Gastrocnemius medialis (tissue), 4 donors: ENCODE results near the gene CRAMP1. TPM values are rescaled to one million over a fixed set of nuclear protein-coding genes. Genes with fewer than 3 reads are reported as not detected.

ENCODE experiments used
- ATAC-seq, 2 donors: fragments of 150-250 bp; one replicate each; pipeline ENCODE4 v1.9.1; 2016
- DNase-seq, 2 donors: peaks; one replicate each; pipeline ENCODE4 v3.0.0-alpha.2; 2019
- H3K27ac ChIP-seq, 4 donors: fragments of 200-600 bp; sonication (generic); 1 replicate in 1 of 4; 2 replicates in 3 of 4; pipeline ENCODE4 v1.5.1; 2016 to 2018; ENCODE audit warnings: mild to moderate bottlenecking in 2 of 4, moderate library complexity in 1 of 4
- H3K27me3 ChIP-seq, 3 donors: fragments of 200-600 bp; sonication (generic) in 2 of 3; 1 replicate in 1 of 3; 2 replicates in 2 of 3; pipeline versions ENCODE4 v1.5.1 to v1.6.0; 2016 to 2019; ENCODE audit warnings: mild to moderate bottlenecking in 1 of 3, moderate library complexity in 1 of 3
- H3K36me3 ChIP-seq, 2 donors: fragments of 200-600 bp; sonication (generic) in 1 of 2; one replicate each; pipeline ENCODE4 v1.5.1; 2017 to 2018
- H3K4me1 ChIP-seq, 2 donors: fragments of 200-600 bp; sonication (generic) in 1 of 2; one replicate each; pipeline ENCODE4 v1.5.1; 2016 to 2017; ENCODE audit warnings: mild to moderate bottlenecking in 2 of 2
- H3K4me3 ChIP-seq, 4 donors: fragments of 200-600 bp; sonication (generic) in 3 of 4; 1 replicate in 1 of 4; 2 replicates in 3 of 4; pipeline ENCODE4 v1.5.1; 2016 to 2019; ENCODE audit warnings: mild to moderate bottlenecking in 2 of 4
- H3K9me3 ChIP-seq, 3 donors: fragments of 200-600 bp; sonication (generic) in 2 of 3; 1 replicate in 1 of 3; 2 replicates in 2 of 3; pipeline ENCODE4 v1.5.1; 2016 to 2019
- CTCF ChIP-seq, 5 experiments: fragments of 450-650 bp in 3 of 5; fragments of 200-600 bp in 2 of 5; sonication (generic) in 2 of 5; IDR thresholded peaks in 4 of 5; conservative IDR thresholded peaks in 1 of 5; 1 replicate in 4 of 5; 2 replicates in 1 of 5; pipeline ENCODE4 v1.5.1; 2016 to 2019; ENCODE audit warnings: antibody characterized with exemption in 5 of 5, mild to moderate bottlenecking in 3 of 5, moderate library complexity in 3 of 5
- POLR2A ChIP-seq, 2 donors: fragments of 450-650 bp; IDR thresholded peaks; one replicate each; pipeline ENCODE4 v1.6.1; 2017; ENCODE audit warnings: antibody characterized with exemption in 2 of 2, mild to moderate bottlenecking in 2 of 2, moderate library complexity in 2 of 2
- in situ Hi-C, 4 donors: fragments of 200-750 bp; cut with MboI; loops; one replicate each; pipeline versions ENCODE4 v1.15.0 to v1.8.0; 2017; ENCODE audit warnings: low sequenced_read_pairs in 4 of 4
- intact Hi-C: fragments of 100-400 bp; cut with DNase I; formaldehyde crosslinking; loops from one replicate; pipeline ENCODE4 v1.15.1; 2023; ENCODE audit warnings: low total_unique reads
- total RNA-seq, 4 donors: library from RNA; depleted of rRNA; stranded (reverse); fragments of >200 nt; gene quantifications; one replicate each; pipeline versions ENCODE4 v1.1.0 to v1.2.3, GENCODE V29; 2016

The CRAMP1 gene
- total RNA-seq, 4 donors from 2014 or later = 7.0 to 10.7 (median 8.7) TPM

DNA sequence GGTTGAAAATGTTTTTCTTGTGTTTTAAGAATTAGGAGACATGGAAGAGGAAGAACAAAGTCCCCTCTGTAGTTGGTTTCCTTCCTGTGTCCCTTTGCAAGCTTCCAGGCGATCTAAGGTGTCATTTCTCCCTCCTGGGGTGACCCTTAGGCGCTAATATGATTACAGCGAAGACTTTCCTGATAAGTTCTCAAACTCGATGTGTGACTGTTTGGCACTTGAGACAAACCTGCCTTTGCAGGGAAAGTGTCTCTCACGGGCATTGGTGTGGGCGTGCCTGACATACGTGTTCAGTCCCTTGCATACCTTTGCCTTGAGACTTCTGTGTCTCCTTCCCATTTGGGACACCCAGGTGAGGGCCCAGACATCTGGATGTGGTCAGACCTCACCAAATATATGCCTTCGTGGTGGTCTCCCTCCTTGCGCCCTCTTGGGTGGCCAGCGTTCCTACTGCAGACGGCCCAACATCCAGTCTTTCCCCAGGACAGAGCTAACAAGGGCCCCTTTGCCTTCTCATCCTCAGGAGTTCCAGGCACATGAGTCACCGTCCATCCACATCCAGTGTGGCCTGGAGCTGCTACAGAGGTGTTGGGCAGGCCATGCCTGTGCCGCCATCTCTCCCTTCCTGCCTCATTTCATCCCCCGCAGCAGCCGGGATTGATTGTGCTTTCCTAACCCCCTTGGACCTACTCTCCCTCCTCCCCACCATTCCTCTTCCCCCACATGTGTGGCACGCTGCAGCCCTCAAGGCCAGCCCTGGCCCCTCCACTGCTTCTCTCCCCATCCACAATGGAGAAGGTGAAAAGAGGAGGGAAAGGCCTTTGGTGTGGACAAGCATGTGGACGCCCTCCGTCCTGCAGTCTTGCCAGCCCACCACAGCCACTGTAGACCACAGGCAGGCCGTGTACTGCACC, 62.8 kb downstream of the CRAMP1 start:
- DNase-seq = no peak
- no peak overlapping the region for H3K4me3 ChIP-seq
- in situ Hi-C loops (no loop called here), intact Hi-C loops (no loop called here)
- H3K27ac ChIP-seq = no peak overlapping the region
- peaks cover 0 to 4% of the 10 kb centered on the region in 2 donors for H3K4me1 ChIP-seq
- peaks cover 0 to 54% of the 10 kb centered on the region in 2 donors for H3K36me3 ChIP-seq
- no peaks in the 10 kb centered on the region for H3K27me3 ChIP-seq
- no peaks in the 10 kb centered on the region for H3K9me3 ChIP-seq
- no peak for TF ChIP-seq CTCF (IDR thresholded peaks at IDR 0.05 in 4 of 5, conservative IDR thresholded peaks at IDR 0.05 in 1 of 5)
- no peak for TF ChIP-seq POLR2A (IDR thresholded peaks at IDR 0.05)
- ATAC-seq = no peak

- in situ Hi-C loops (no loop called here), intact Hi-C loops (no loop called here)
- DNase-seq = no peak
- H3K27ac ChIP-seq = no peak overlapping the region
- H3K36me3 ChIP-seq = peaks cover 0 to 40% of the 10 kb centered on the region in 2 donors
- no peaks in the 10 kb centered on the region for H3K27me3 ChIP-seq
- no peak overlapping the region for H3K4me3 ChIP-seq
- no peaks in the 10 kb centered on the region for H3K9me3 ChIP-seq
- H3K4me1 ChIP-seq = peaks cover 0 to 4% of the 10 kb centered on the region in 2 donors
- TF ChIP-seq POLR2A (IDR thresholded peaks at IDR 0.05) (no peak), CTCF (IDR thresholded peaks at IDR 0.05 in 4 of 5, conservative IDR thresholded peaks at IDR 0.05 in 1 of 5) (no peak)
- ATAC-seq = no peak
Observed at GRCh38 chr16:1676661-1677060, 64.5 kb downstream of the CRAMP1 start.

- in situ Hi-C loops = no loop called here
- intact Hi-C loops = no loop called here
- peak overlapping the region in 3 of 4 donors; percentile 48 to 79 (median 49) for H3K27ac ChIP-seq
Observed at GRCh38 chr16:1677339-1677738, 65.2 kb downstream of the CRAMP1 start.

DNA sequence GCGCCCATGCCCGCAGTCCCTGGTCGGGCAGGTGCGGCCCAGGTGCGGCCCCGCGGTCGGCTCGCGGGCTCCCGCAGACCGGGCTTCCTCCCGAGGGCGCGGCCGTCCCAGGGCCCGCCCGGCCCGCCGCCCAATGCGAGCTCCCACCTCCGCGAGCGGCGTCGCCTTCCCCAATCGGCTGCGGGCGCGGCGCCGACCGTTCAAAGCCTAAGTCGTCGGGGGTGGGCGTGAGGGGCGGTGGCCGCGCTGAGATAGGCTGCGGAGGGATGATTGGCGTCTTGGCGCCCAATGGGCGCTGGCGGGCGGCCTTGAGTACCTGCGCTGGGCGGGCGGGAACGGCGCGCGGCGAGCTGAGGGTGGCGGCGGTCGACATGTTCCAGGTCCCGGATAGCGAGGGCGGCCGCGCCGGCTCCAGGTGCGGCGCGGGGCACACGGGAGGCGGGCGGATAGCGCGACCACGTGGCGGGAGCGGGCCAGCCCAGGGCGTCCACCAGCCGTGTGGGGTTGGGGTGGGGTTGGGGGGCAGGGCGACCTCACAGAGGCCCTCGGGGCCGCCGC, 65.9 kb downstream of the CRAMP1 start, which contains the start of gene JPT2:
JPT2 (plus strand) TSS at position 338 of the 558 bp plus-strand sequence; CDS start at position 372, 34 bp downstream.
- peak; percentile 95 to 98 for ATAC-seq

More at GRCh38 chr16:1677339-1677738, 65.2 kb downstream of the CRAMP1 start:
- Histone ChIP-seq H3K4me1 (peaks cover 0 to 4% of the 10 kb centered on the region in 2 donors), H3K36me3 (peaks cover 0 to 33% of the 10 kb centered on the region in 2 donors), H3K27me3 (no peaks in the 10 kb centered on the region), H3K9me3 (no peaks in the 10 kb centered on the region), H3K4me3 (peak overlapping the region in 2 of 4 donors; percentile 66 to 70)
- ATAC-seq = no peak
- TF ChIP-seq POLR2A (IDR thresholded peaks at IDR 0.05) = no peak
- TF ChIP-seq CTCF (IDR thresholded peaks at IDR 0.05 in 4 of 5, conservative IDR thresholded peaks at IDR 0.05 in 1 of 5) = no peak
- DNase-seq = no peak

More for the DNA sequence above, 65.9 kb downstream of the CRAMP1 start, which contains the start of gene JPT2:
- peak; percentile 91 to 96 for DNase-seq
- Histone ChIP-seq H3K27me3 (no peaks in the 10 kb centered on the region), H3K4me3 (peak within 1 kb of the TSS; percentile 53 to 74 (median 68)), H3K4me1 (peaks cover 0 to 4% of the 10 kb centered on the region in 2 donors), H3K27ac (peak within 1 kb of the TSS; percentile 68 to 79 (median 71)), H3K9me3 (no peaks in the 10 kb centered on the region), H3K36me3 (peaks cover 0 to 26% of the 10 kb centered on the region in 2 donors)
- peak; percentile 50 to 59 for TF ChIP-seq POLR2A (IDR thresholded peaks at IDR 0.05)
- no peak for TF ChIP-seq CTCF (IDR thresholded peaks at IDR 0.05 in 4 of 5, conservative IDR thresholded peaks at IDR 0.05 in 1 of 5)
- intact Hi-C loops = loop anchor here (1.0 to 2.0 kb wide), 2 partner anchors 28 to 67 kb away; partner anchors contain the start of gene MAPK8IP3
- in situ Hi-C loops = no loop called here
